ENCODE measurements around the gene EML6. TPM values are rescaled to one million over a fixed set of nuclear protein-coding genes. Genes with fewer than 3 reads are reported as not detected.

EML6 gene
- polyA plus RNA-seq, 6 donors from 2014 or later, result 0.04 to 0.56 (median 0.18) TPM; not detected in 1

DNA sequence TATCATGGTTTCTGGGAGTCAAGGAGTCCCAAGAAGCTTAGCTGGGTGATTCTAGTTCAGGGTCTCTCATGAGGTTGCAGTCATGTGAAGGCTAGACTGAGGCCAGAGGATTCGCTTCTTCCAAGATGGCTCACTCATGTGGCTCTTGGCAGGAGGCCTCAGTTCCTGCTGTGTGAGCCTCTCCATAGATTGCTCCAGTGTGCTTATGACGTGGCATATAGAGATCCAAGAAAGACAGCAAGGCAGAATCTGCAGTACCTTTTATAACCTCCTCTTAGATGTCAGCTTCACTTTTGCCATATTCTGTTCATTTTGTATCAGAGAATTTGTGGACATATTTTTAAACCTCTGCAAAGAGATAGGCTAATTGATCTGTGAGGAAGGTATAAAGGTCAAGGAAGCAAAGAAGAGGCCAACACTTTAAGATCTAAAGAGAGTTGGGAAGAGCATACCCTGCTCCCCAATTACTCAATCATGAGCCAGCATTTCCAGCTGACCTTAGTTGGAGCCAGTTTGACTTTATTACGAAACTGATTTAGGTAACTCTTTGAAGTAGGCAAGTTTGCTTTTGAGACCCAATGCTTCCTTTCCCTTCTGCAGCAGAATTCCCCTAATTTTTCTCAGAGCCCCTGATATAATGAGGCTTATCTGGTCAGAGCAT is 134.7 kb downstream of the EML6 start:
- DNase-seq (no peak), ATAC-seq (ENCODE audit: low read depth in 2 of 2) (no peak)
- Mint-ChIP-seq H3K27me3 (no peaks in the 10 kb centered on the region), H3K36me3 (no peaks in the 10 kb centered on the region), H3K4me3 (no peak overlapping the region), H3K9me3 (peaks cover 0 to 2% (median 0%) of the 10 kb centered on the region in 7 donors), H3K4me1 (no peaks in the 10 kb centered on the region), H3K27ac (no peak overlapping the region)

DNA sequence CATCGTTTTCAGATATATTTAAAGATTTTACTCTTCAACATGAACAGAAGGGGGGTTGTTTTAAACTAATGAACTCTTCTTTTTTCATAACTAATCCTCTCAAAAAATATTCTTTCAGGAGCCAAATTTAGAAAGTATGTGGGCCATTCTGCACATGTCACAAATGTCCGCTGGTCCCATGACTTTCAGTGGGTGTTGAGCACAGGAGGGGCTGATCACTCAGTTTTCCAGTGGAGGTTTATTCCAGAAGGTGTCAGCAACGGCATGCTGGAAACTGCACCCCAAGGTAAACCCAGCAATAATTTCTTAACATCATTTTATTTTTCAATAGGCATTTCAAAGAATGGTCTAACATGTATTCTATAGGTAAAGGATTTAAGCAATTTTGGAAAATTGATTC is 136.0 kb downstream of the EML6 start:
- no peak overlapping the region for H3K4me3 Mint-ChIP-seq
- no peak for DNase-seq
- H3K4me1 Mint-ChIP-seq, result no peaks in the 10 kb centered on the region
- H3K9me3 Mint-ChIP-seq, result peaks cover 0 to 2% (median 0%) of the 10 kb centered on the region in 7 donors
- no peak for ATAC-seq (ENCODE audit: low read depth in 2 of 2)
- no peaks in the 10 kb centered on the region for H3K36me3 Mint-ChIP-seq
- H3K27ac Mint-ChIP-seq, result no peak overlapping the region
- H3K27me3 Mint-ChIP-seq, result no peaks in the 10 kb centered on the region

DNA sequence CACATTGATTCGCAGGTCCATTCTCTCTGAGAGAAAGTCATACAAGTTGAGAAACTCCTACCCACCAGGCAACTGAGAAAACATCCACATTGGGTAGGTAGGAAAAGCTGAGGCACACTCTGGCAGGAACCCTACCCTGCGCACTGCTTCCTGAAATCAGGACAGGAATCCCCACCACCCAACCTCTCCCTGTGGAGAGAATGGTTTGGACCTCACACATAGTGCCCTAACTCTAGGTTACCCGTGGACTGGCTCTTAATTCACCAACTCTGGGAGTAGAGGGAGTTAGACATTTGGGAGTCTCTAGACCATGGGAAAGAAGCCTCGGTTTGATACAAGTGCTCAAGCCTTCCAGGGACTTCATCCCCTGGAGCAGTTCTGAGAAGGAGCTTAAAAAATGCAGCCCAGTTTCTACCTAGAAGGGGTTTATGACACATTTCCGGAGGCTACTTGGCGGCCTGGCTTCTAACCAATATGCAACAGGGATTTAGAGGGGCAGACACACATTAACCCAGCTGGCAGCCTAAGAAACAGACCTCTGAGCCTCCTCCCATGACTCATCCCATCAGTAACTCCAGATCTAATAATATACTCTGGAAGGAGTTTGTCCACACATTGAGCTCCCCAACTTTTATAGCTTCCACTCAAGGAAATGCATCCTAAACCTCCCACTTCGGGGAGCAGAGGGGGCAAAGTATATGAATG is 136.7 kb downstream of the EML6 start:
- ATAC-seq (ENCODE audit: low read depth in 2 of 2), result no peak
- no peaks in the 10 kb centered on the region for H3K4me1 Mint-ChIP-seq
- H3K36me3 Mint-ChIP-seq, result no peaks in the 10 kb centered on the region
- H3K9me3 Mint-ChIP-seq, result peaks cover 0 to 2% (median 0%) of the 10 kb centered on the region in 7 donors
- H3K27ac Mint-ChIP-seq, result no peak overlapping the region
- no peak overlapping the region for H3K4me3 Mint-ChIP-seq
- H3K27me3 Mint-ChIP-seq, result no peaks in the 10 kb centered on the region
- DNase-seq, result no peak

DNA sequence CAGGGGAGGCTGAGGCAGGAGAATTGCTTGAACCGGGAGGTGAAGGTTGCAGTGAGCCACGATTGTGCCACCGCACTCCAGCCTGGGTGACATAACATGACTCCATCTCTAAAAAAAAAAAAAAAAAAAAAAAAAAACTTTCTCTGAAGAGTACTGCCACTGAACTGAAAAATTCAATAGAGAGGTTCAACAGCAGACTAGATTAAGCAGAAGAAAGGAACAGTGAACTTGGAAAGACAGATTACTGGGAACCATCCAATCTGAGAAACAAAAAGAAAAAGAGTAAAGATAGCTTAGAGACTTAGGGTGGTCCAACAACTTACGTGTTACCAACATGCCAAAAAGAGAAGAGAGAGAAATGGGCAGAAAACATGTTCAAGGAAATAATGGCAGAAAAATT is 138.8 kb downstream of the EML6 start:
- no peak for ATAC-seq (ENCODE audit: low read depth in 2 of 2)
- DNase-seq, result no peak
- Mint-ChIP-seq H3K27me3 (no peaks in the 10 kb centered on the region), H3K36me3 (no peaks in the 10 kb centered on the region), H3K9me3 (peaks cover 0 to 2% (median 0%) of the 10 kb centered on the region in 7 donors), H3K27ac (no peak overlapping the region), H3K4me1 (peaks cover 6 to 7% (median 7%) of the 10 kb centered on the region in 3 donors), H3K4me3 (no peak overlapping the region)

DNA sequence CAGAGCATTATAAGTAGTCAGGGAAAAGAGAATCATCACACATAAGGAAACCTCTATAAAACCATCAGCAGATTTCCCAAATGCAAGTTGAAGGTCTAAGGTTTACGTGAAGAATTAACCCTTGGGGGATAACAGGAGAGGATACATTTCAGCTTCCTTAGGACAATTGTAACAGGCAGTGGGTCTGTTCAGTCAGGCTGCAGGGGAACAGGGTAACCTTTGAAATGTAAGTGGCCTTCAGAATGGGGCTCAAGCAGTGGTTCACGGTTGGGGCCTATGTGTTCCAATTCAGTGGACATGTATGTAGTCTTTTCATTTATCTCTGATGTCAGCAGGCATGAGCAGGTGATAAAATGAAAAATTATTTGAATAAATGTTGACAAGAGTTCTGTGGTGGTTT is 139.3 kb downstream of the EML6 start:
- Mint-ChIP-seq H3K4me1 (peaks cover 12% of the 10 kb centered on the region in 3 donors), H3K4me3 (no peak overlapping the region), H3K36me3 (no peaks in the 10 kb centered on the region), H3K27ac (no peak overlapping the region), H3K9me3 (peaks cover 0 to 2% (median 0%) of the 10 kb centered on the region in 7 donors), H3K27me3 (no peaks in the 10 kb centered on the region)
- ATAC-seq (ENCODE audit: low read depth in 2 of 2), result no peak
- no peak for DNase-seq

DNA sequence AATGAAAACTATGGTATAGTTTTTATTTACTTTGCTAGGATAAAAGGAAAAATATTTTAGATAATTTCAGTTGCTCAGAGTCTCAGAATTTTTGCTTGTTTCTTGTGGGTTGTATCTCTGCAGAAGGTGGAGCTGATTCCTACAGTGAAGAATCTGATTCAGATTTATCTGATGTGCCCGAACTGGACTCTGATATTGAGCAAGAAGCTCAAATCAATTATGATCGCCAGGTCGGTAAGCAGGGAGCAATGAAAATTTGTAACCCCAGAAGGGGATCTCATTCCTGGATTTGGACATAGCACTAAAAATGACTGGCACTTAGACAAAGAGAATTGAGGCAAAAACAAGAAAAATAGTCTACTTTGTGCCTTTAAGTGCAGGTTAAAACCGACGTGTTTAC is 140.2 kb downstream of the EML6 start:
- Mint-ChIP-seq H3K4me1 (peaks cover 13 to 15% (median 14%) of the 10 kb centered on the region in 3 donors), H3K9me3 (peaks cover 0 to 2% (median 0%) of the 10 kb centered on the region in 7 donors), H3K4me3 (no peak overlapping the region), H3K27ac (no peak overlapping the region), H3K27me3 (no peaks in the 10 kb centered on the region), H3K36me3 (no peaks in the 10 kb centered on the region)
- ATAC-seq (ENCODE audit: low read depth in 2 of 2) (no peak), DNase-seq (no peak)

DNA sequence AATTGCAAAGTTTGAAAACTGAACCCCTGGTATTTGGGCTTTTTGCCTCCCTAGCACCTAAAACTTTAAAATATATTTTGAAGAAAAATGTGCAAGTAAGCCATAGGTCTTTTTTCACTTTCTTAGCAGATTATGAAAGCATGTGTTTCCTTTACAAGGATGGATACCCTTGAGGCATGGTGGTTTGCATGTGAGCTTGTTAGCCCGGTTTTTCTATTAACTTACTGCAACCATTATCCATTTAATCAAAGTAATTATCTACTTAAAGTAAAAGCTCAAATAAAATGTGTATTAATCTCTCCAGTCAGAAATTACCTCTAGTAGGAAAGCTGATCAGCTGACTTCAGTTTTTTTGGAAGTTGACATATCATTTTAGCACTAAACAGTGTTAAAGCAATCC is 140.6 kb downstream of the EML6 start:
- Mint-ChIP-seq H3K4me1 (peaks cover 13 to 15% (median 14%) of the 10 kb centered on the region in 3 donors), H3K27me3 (no peaks in the 10 kb centered on the region), H3K36me3 (no peaks in the 10 kb centered on the region)

DNA sequence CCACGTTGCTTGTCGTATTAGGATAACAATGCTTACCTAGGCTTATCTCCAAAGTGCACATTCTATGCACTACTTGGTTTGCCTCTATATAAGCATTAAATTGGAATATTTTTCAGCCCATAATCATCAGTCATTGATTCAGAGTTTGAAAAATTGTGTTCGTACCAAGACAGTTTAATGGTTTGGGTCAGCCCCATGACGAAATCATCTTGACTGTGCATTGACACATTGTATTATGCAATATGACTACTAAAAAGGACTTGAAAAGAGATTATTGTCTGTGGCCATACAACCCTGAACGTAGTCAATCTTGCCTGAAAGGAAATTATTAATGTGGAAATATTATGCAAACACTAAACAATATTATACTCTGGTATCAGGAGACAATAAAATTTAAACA is 141.3 kb downstream of the EML6 start:
- Mint-ChIP-seq H3K4me1 (peaks cover 13 to 15% (median 14%) of the 10 kb centered on the region in 3 donors), H3K4me3 (no peak overlapping the region), H3K27me3 (no peaks in the 10 kb centered on the region), H3K36me3 (no peaks in the 10 kb centered on the region), H3K27ac (no peak overlapping the region), H3K9me3 (peaks cover 0 to 2% (median 0%) of the 10 kb centered on the region in 7 donors)
- DNase-seq (no peak), ATAC-seq (ENCODE audit: low read depth in 2 of 2) (no peak)

More for the DNA sequence above, 140.6 kb downstream of the EML6 start:
- Mint-ChIP-seq H3K4me3 (no peak overlapping the region), H3K27ac (no peak overlapping the region), H3K9me3 (peaks cover 0 to 2% (median 0%) of the 10 kb centered on the region in 7 donors)
- DNase-seq (no peak), ATAC-seq (ENCODE audit: low read depth in 2 of 2) (no peak)

DNA sequence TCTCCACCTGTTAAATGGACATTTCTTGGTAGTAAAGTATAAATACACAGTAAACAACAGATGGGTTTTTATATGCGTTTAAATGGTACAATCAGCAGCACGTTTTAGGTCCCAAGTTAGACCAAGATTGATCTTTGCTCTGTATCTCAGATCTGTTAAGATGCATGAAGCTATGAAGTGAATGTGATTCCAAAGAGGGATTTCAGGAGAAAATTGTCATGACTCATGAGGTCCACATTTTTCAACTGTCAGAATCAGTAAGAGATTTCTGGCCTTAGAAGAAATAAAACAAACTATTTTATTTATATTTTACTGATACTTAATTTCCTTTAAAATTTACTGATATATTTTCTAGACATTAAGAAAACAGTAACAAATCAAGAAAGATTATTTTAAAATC is 142.7 kb downstream of the EML6 start:
- no peaks in the 10 kb centered on the region for H3K27me3 Mint-ChIP-seq
- H3K9me3 Mint-ChIP-seq, result peaks cover 0 to 2% (median 0%) of the 10 kb centered on the region in 7 donors
- ATAC-seq (ENCODE audit: low read depth in 2 of 2) (no peak), DNase-seq (no peak)
- H3K27ac Mint-ChIP-seq, result no peak overlapping the region
- no peak overlapping the region for H3K4me3 Mint-ChIP-seq
- peaks cover 13 to 15% (median 14%) of the 10 kb centered on the region in 3 donors for H3K4me1 Mint-ChIP-seq
- no peaks in the 10 kb centered on the region for H3K36me3 Mint-ChIP-seq

DNA sequence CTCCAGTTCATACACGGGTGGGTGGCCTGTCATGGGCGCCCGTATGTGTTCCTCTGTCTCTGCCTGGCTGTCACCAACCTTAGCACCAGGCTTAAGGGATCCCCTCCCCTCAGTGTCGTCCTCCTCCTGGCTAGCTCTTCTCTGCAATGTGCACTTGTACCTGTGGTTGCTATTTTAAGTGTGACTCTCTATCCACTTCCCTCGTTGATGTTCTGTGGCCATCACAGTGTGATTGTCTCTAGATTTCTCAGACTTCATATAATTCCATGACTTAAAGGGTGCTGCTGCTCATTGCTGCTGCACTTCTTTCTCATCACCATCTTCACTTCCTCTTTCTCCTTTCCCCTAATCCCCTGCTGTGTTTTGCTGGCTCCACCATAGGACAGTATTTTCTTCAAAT is 143.4 kb downstream of the EML6 start:
- H3K27ac Mint-ChIP-seq, result peak overlapping the region; percentile 3 to 49 (median 32)
- peak; percentile 26 for DNase-seq
- peak; percentile 82 to 86 for ATAC-seq (ENCODE audit: low read depth in 2 of 2)
- peak overlapping the region in 2 of 8 donors; percentile 2 to 3 for H3K4me3 Mint-ChIP-seq
- H3K27me3 Mint-ChIP-seq, result no peaks in the 10 kb centered on the region
- peaks cover 13 to 15% (median 14%) of the 10 kb centered on the region in 3 donors for H3K4me1 Mint-ChIP-seq
- no peaks in the 10 kb centered on the region for H3K36me3 Mint-ChIP-seq
- peaks cover 0 to 2% (median 0%) of the 10 kb centered on the region in 7 donors for H3K9me3 Mint-ChIP-seq

DNA sequence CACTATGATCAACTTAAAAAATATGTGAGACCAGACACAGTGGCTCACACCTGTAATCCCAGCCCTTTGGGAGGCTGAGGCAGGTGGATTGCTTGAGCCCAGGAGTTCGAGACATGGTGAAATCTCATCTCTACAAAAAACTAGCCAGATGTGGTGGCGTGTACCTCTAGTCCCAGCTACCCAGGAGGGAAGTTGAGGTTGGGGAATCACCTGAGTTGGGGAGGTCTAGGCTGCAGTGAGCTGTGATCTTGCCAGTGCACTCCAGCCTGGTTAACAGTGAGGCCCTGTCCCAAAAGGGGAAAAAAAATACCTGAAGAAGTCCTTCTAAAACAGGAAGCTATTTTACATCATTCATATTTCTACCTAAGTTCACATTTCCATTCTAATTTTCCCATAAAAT is 144.0 kb downstream of the EML6 start:
- peak; percentile 21 for DNase-seq
- Mint-ChIP-seq H3K27ac (peak overlapping the region in 5 of 6 donors; percentile 31 to 78 (median 44)), H3K27me3 (no peaks in the 10 kb centered on the region), H3K4me3 (peak overlapping the region in 1 of 8 donors; percentile 38), H3K4me1 (peaks cover 13 to 15% (median 14%) of the 10 kb centered on the region in 3 donors), H3K9me3 (no peaks in the 10 kb centered on the region), H3K36me3 (no peaks in the 10 kb centered on the region)
- ATAC-seq (ENCODE audit: low read depth in 2 of 2), result peak; percentile 77 to 83

DNA sequence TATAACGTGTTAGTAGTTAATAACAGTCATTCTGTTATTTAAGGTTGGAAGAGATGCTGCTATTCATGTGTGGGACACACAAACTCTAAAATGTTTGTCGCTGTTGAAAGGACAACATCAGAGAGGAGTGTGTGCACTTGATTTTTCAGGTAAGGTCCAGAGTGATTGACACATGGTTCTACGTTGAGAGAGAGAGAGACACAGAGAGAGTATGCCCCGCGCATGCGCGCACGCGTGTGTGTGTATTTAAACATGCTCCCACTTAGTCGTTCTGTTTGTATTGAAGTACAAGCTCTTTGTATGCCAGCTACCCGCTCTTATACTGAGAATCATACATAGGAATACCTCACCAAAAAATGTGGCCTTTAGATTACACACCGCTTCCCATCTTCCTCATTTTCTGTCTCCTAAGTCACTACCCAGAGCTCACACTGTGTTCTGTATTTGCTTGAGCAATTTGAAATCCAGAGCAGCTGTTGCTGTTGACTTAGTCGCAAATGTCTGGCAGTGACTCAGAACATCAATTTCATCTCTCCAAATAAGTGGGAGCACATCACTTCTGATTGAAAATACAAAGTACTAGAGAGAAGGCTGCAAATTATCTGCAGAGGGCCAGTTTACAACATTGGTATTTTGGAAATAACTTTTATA is 148.1 kb downstream of the EML6 start:
- peak overlapping the region in 1 of 6 donors; percentile 36 for H3K27ac Mint-ChIP-seq
- no peaks in the 10 kb centered on the region for H3K9me3 Mint-ChIP-seq
- DNase-seq (no peak), ATAC-seq (ENCODE audit: low read depth in 2 of 2) (no peak)
- H3K4me1 Mint-ChIP-seq, result peaks cover 13 to 15% (median 13%) of the 10 kb centered on the region in 3 donors
- H3K4me3 Mint-ChIP-seq, result no peak overlapping the region
- H3K36me3 Mint-ChIP-seq, result no peaks in the 10 kb centered on the region
- no peaks in the 10 kb centered on the region for H3K27me3 Mint-ChIP-seq

DNA sequence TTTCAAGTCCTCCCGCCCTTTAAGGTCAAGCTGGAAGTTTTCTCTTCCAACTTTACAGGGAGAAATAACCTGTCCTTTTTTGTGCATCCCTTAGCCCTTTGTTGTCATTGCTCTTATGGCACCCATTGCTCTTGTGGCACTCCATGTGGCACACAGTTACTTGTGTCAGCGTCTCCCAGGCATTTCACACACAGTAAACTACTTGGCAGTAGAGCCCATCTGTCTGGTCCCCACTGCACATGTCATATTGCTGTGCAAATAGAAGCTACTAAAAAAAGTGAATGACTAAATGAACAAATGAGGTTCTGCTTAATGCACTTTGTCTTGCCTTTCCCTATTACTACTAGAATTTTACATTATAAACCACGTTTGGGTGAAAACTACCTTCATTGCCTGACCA is 149.3 kb downstream of the EML6 start:
- H3K27me3 Mint-ChIP-seq, result no peaks in the 10 kb centered on the region
- no peaks in the 10 kb centered on the region for H3K9me3 Mint-ChIP-seq
- H3K4me3 Mint-ChIP-seq, result no peak overlapping the region
- H3K4me1 Mint-ChIP-seq, result peaks cover under 1 to 3% (median 1%) of the 10 kb centered on the region in 3 donors
- H3K36me3 Mint-ChIP-seq, result no peaks in the 10 kb centered on the region
- H3K27ac Mint-ChIP-seq, result peak overlapping the region in 1 of 6 donors; percentile 16
- DNase-seq, result no peak
- no peak for ATAC-seq (ENCODE audit: low read depth in 2 of 2)
